ENCODE measurements around the gene NCBP3. TPM values are rescaled to one million over a fixed set of nuclear protein-coding genes. Genes with fewer than 3 reads are reported as not detected.

The NCBP3 gene
- total RNA-seq, 2 experiments from 2014 or later = 24.5 to 45.7 TPM

- H3K4me3 ChIP-seq (ENCODE audit: low read depth, low read length, poor library complexity, severe bottlenecking) = no peak overlapping the region
- BruUV-seq (replicated peaks) = no TSS peak
These were observed 38.1 kb upstream of the NCBP3 start for GRCh38 chr17:3884188-3884587.

GRCh38 chr17:3882276-3882675 is 36.2 kb upstream of the NCBP3 start:
- no peaks in the 10 kb centered on the region for H3K9me3 ChIP-seq (ENCODE audit: low read length)
- H3K9me2 ChIP-seq (ENCODE audit: insufficient read depth, low read length) = no peaks in the 10 kb centered on the region
- H2AFZ ChIP-seq (ENCODE audit: low read length) = no peak overlapping the region
- POLR2A ChIA-PET = no interaction called here
- no peak overlapping the region for H3K27ac ChIP-seq (ENCODE audit: low read depth, low read length, poor library complexity, severe bottlenecking)
- no peaks in the 10 kb centered on the region for H3K36me3 ChIP-seq (ENCODE audit: insufficient read depth, low read length)
- no peak for TF ChIP-seq CTCF (conservative IDR thresholded peaks at IDR 0.05; ENCODE audit: low read length)
- no peak for TF ChIP-seq EZH2phosphoT487 (IDR thresholded peaks at IDR 0.05; ENCODE audit: borderline replicate concordance, low read depth, low read length)
- CTCF ChIA-PET (ENCODE audit: unreplicated experiment) = no interaction called here
- DNase-seq (ENCODE audit: low spot score) = no peak
- no peaks in the 10 kb centered on the region for H4K20me1 ChIP-seq (ENCODE audit: insufficient read depth, low read length)
- BruUV-seq (replicated peaks) = no TSS peak
- H3K4me2 ChIP-seq (ENCODE audit: low read length) = no peak overlapping the region
- intact Hi-C loops (cut with micrococcal nuclease; ENCODE audit: unreplicated experiment) = no loop called here
- H3K4me1 ChIP-seq (ENCODE audit: insufficient read depth, low read length, poor library complexity, severe bottlenecking) = peaks cover 10% of the 10 kb centered on the region
- H3K4me3 ChIP-seq (ENCODE audit: low read depth, low read length, poor library complexity, severe bottlenecking) = no peak overlapping the region
- no peaks in the 10 kb centered on the region for H3K79me2 ChIP-seq (ENCODE audit: insufficient read depth, low read depth, low read length)

More at GRCh38 chr17:3884188-3884587, 38.1 kb upstream of the NCBP3 start:
- Histone ChIP-seq H3K36me3 (ENCODE audit: insufficient read depth, low read length) (no peaks in the 10 kb centered on the region), H2AFZ (ENCODE audit: low read length) (no peak overlapping the region), H3K27ac (ENCODE audit: low read depth, low read length, poor library complexity, severe bottlenecking) (no peak overlapping the region), H3K9me3 (ENCODE audit: low read length) (no peaks in the 10 kb centered on the region), H3K79me2 (ENCODE audit: insufficient read depth, low read depth, low read length) (no peaks in the 10 kb centered on the region), H3K4me1 (ENCODE audit: insufficient read depth, low read length, poor library complexity, severe bottlenecking) (peaks cover 10% of the 10 kb centered on the region), H3K9me2 (ENCODE audit: insufficient read depth, low read length) (no peaks in the 10 kb centered on the region), H3K4me2 (ENCODE audit: low read length) (no peak overlapping the region), H4K20me1 (ENCODE audit: insufficient read depth, low read length) (no peaks in the 10 kb centered on the region)
- ChIA-PET POLR2A (no interaction called here), CTCF (ENCODE audit: unreplicated experiment) (no interaction called here)
- TF ChIP-seq EZH2phosphoT487 (IDR thresholded peaks at IDR 0.05; ENCODE audit: borderline replicate concordance, low read depth, low read length) (no peak), CTCF (conservative IDR thresholded peaks at IDR 0.05; ENCODE audit: low read length) (no peak)
- no peak for DNase-seq (ENCODE audit: low spot score)
- intact Hi-C loops (cut with micrococcal nuclease; ENCODE audit: unreplicated experiment) = no loop called here

GRCh38 chr17:3880983-3881382 is 34.9 kb upstream of the NCBP3 start:
- no peaks in the 10 kb centered on the region for H3K79me2 ChIP-seq (ENCODE audit: insufficient read depth, low read depth, low read length)
- no peaks in the 10 kb centered on the region for H3K36me3 ChIP-seq (ENCODE audit: insufficient read depth, low read length)
- H3K9me2 ChIP-seq (ENCODE audit: insufficient read depth, low read length) = no peaks in the 10 kb centered on the region
- no peak for TF ChIP-seq CTCF (conservative IDR thresholded peaks at IDR 0.05; ENCODE audit: low read length)
- TF ChIP-seq EZH2phosphoT487 (IDR thresholded peaks at IDR 0.05; ENCODE audit: borderline replicate concordance, low read depth, low read length) = no peak
- BruUV-seq (replicated peaks) = no TSS peak
- no peaks in the 10 kb centered on the region for H4K20me1 ChIP-seq (ENCODE audit: insufficient read depth, low read length)
- CTCF ChIA-PET (ENCODE audit: unreplicated experiment) = no interaction called here
- H3K4me3 ChIP-seq (ENCODE audit: low read depth, low read length, poor library complexity, severe bottlenecking) = no peak overlapping the region
- H2AFZ ChIP-seq (ENCODE audit: low read length) = no peak overlapping the region
- no peaks in the 10 kb centered on the region for H3K9me3 ChIP-seq (ENCODE audit: low read length)
- intact Hi-C loops (cut with micrococcal nuclease; ENCODE audit: unreplicated experiment) = no loop called here
- no peak for DNase-seq (ENCODE audit: low spot score)
- peaks cover 10% of the 10 kb centered on the region for H3K4me1 ChIP-seq (ENCODE audit: insufficient read depth, low read length, poor library complexity, severe bottlenecking)
- no peak overlapping the region for H3K4me2 ChIP-seq (ENCODE audit: low read length)
- H3K27ac ChIP-seq (ENCODE audit: low read depth, low read length, poor library complexity, severe bottlenecking) = no peak overlapping the region
- POLR2A ChIA-PET = no interaction called here
